ENCODE results near the gene ATXN1.

DNA sequence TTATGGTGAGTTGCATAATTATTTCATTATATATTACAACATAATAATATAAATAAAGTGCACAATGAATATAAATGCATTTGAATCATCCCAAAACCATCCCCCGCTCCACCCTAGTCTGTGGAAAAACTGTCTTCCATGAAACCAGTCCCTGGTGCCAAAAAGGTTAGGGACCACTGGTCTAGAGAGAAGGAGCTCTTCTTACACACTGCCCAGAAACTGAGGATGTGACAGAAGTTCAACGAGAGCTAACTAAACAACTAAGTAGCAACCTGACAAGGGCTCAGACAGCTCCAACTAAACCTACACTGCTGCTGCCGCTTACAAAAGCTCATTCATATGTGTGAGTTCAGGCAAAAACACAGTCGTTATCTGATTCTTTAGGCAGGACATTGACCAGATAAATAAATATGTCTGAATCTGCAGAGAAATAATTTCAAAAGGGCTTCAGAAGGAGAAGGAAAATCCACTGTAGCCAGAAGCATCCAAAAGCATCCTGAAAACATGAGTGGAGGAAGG lies 125.9 kb downstream of the ATXN1 start:
- TF ChIP-seq POLR2A (IDR thresholded peaks at IDR 0.05), result no peak
- TF ChIP-seq, protein P1, sequence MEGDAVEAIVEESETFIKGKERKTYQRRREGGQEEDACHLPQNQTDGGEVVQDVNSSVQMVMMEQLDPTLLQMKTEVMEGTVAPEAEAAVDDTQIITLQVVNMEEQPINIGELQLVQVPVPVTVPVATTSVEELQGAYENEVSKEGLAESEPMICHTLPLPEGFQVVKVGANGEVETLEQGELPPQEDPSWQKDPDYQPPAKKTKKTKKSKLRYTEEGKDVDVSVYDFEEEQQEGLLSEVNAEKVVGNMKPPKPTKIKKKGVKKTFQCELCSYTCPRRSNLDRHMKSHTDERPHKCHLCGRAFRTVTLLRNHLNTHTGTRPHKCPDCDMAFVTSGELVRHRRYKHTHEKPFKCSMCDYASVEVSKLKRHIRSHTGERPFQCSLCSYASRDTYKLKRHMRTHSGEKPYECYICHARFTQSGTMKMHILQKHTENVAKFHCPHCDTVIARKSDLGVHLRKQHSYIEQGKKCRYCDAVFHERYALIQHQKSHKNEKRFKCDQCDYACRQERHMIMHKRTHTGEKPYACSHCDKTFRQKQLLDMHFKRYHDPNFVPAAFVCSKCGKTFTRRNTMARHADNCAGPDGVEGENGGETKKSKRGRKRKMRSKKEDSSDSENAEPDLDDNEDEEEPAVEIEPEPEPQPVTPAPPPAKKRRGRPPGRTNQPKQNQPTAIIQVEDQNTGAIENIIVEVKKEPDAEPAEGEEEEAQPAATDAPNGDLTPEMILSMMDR (IDR thresholded peaks at IDR 0.05), result no peak
- no peak for TF ChIP-seq EP300 (IDR thresholded peaks at IDR 0.05)
